OCI-LY3 (cell line): ENCODE measurements around the gene KIF22.

ENCODE experiments used
- CTCF ChIP-seq: fragments of 200-600, 300-600 bp; sonication (generic); IDR thresholded peaks from 2 replicates; pipeline ENCODE4 v1.5.1; 2014; ENCODE audit warnings: antibody characterized with exemption, low read length, low read depth
- EZH2phosphoT487 ChIP-seq: fragments of 200-600 bp; shearing (Covaris generic); IDR thresholded peaks from 2 replicates; pipeline ENCODE4 v1.6.1; 2018; ENCODE audit warnings: antibody characterized with exemption, mixed run types, low read depth

GRCh38 chr16:29843931-29844330 is 53.4 kb downstream of the KIF22 start:
- TF ChIP-seq CTCF (no peak), EZH2phosphoT487 (no peak)
